Measurements from ENCODE around the gene GALNT17.

GRCh38 chr7:71716690-71717089 lies 584.7 kb downstream of the GALNT17 start:
- no peak for TF ChIP-seq POLR2AphosphoS5 (IDR thresholded peaks at IDR 0.05; ENCODE audit: low read depth, low read length)
- TF ChIP-seq TAF1 (IDR thresholded peaks at IDR 0.05; ENCODE audit: borderline replicate concordance, insufficient read depth, low read length) = no peak
